Left kidney (tissue), 8 donors: ENCODE measurements around the gene MDFIC2. TPM values are rescaled to one million over a fixed set of nuclear protein-coding genes. Genes with fewer than 3 reads are reported as not detected.
A peak's percentile ranks its signal among the peaks of the same experiment; 100 is the strongest.
"Not testable (repeated sequence)": the region's sequence is repeated elsewhere in the genome, so short reads cannot be mapped to it uniquely, and the experiment has no call there.

ENCODE experiments used
- DNase-seq: peaks from one replicate; pipeline ENCODE4 v3.0.0-alpha.2; 2013
- long read RNA-seq, 8 donors: transcript quantifications; one replicate each; lab custom pipeline, GENCODE V29; 2026
- polyA plus RNA-seq: library from polyadenylated mRNA; unstranded; fragments of 120-200 nt; gene quantifications from one replicate; pipeline ENCODE4 v1.2.1, GENCODE V29; 2013; ENCODE audit not compliant: insufficient read length

Gene MDFIC2
- polyA plus RNA-seq: not detected
- long read RNA-seq, donor 1: 0 reads
- long read RNA-seq, donor 2: 0 reads
- long read RNA-seq, donor 3: 0 reads
- long read RNA-seq, donor 4: 0 reads
- long read RNA-seq, donor 5: 0 reads
- long read RNA-seq, donor 6: 0 reads
- long read RNA-seq, donor 7: 0 reads
- long read RNA-seq, donor 8: 0 reads

DNA sequence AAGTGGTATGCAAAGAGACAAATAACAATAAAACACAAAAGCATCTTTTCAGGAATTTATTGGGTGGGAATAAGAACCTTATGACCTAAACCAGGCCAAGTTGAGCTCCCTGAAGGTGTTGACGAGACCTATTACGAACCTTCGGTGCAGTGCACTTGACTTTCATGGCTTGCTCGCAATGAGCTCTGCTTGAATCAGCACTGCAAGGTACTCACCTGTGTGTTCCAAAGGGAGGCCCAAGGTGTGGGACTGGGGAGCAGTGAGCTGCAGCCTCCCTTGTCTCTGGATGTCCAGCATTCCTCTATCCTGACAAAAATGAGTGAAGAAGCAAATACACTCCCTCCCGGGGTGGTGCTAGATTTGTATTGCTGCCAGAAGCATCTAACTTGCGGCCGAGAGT lies at the start of gene MDFIC2:
TSS of gene MDFIC2 (minus strand) at position 303 of the 400 bp plus-strand sequence. CDS start 665 bp downstream, outside the sequence.
- DNase-seq: no peak

DNA sequence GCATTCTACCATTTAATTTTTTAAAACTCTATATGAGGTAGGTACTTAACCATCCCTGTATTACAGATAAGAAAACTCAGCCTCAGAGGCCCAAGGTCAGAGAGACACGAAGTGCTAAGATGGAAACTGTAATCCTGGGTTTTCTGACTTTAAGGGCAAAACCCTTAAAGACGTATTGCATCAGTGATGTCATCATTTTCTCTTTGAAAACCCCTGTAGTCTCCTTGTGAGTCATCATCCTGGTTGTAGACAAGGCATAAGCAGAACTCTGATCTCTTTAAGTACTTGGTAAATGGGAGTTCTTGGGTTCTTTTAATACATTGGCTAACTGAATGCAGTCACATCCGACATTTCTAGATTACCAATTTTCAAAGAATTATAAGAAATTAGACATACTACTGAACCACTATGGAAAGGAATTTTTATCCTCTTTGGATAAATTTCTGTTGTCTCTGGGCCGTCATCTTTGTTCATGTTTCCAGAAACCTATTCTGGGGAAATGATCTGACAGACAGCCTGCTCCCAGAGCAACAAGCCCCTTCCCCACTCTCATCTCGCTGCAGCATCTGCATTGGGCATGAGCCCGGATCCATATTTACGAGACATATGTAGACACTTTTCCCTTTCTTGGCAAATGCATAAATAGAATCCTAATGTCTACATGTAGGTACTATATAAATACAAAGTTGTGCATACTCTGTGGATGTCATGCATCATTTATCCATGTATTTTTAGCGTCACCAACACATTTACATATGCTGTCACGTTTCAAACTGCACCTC lies 48.7 kb upstream of the MDFIC2 start:
- DNase-seq: no peak

DNA sequence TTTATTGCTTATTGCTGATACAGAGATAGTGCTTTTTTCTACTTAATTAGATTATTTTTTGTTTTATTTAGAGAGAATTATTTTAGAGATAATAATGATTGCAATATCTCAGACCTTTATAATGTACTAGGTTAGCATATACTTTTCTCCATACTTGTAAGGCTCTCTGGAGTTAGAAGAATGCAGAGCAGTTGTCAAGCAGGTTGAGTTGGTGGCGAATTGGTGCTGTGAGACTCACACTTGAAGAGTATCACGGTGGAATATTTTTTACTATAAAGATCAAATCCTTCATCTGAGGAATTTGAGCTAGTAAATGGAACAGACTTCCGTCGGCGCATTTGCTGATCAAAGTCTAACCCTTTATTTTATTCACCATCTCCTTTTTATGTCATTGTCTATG lies 47.3 kb upstream of the MDFIC2 start:
- DNase-seq: no peak

DNA sequence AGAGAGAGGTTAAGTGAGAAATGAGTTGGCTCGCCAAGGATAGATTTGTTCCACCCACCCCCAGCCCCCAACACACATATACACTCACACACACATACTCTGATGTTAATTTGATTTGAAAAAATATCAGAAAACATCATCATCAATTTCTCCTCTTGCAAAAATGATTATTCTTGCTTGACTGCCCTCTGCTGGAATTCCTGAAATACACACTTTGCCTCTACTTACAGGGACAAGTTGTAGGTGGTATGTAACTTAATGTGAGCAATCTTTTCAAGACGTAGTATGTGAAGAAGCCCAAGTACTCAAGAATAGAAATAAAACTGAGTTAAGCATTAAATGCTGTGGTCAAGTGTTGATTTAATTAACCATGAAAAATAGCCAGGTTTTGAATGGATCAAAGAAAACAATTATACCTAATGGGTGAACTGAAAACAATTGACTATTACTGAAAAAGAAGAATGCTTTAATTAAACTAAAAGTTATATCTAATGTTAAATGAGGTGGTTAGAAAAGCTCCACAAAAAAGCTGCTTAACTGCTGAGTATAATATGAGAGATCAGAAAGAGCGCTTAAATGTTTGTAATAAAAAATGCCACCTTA lies 46.6 kb upstream of the MDFIC2 start:
- peak; percentile 25 for DNase-seq

DNA sequence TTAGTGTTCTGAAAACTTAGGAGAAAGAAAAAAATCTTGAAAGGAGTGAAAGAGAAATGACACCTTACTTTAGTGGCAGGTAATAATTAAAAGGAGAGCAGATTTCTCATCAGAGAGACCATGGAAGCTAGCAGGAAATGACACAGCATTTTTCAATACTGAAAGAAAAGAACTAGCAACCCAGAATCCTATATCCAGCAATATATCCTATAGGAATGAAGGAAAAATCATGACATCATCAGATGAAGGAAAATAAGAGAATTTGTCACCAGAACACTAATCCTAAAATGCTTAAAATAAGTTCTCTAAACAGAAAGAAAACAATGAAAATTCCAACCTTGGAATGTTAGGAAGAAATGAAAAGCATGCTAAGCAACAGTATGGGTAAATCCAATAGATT lies 39.8 kb upstream of the MDFIC2 start:
- no peak for DNase-seq

DNA sequence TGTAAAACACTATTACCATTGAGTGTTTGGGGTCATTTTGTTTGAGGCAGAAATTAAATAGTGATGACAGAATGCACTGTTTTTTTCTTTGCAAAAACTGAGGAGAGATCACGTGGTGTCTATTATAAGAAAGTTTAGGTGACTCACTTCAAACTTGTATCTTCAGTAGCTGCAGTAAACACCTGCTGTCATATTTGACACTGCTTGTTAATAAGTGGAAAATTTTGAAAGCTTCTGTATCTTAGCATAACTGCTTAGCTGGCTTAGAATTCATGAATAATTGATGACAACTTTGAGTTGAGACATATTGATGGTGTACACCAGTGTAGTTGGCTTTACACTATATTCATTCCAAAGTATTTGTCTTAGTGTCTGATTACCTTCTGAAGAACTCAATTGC lies 29.7 kb upstream of the MDFIC2 start:
- DNase-seq: no peak

DNA sequence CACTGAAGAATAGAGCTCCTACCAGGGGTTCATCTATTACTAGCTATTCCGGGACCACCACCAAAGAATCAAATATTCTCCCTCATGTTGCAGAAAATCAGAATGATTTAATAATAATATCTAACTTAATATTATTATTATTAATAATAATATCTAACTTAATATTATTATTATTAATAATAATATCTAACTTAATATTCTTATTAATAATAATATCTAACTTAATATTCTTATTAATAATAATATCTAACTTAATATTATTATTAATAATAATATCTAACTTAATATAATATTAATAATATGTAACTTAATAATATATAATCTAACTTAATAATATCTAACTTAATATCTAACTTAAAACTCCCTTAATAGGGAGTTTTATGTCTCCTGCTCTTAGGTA lies 24.4 kb upstream of the MDFIC2 start:
- not testable (repeated sequence) for DNase-seq

DNA sequence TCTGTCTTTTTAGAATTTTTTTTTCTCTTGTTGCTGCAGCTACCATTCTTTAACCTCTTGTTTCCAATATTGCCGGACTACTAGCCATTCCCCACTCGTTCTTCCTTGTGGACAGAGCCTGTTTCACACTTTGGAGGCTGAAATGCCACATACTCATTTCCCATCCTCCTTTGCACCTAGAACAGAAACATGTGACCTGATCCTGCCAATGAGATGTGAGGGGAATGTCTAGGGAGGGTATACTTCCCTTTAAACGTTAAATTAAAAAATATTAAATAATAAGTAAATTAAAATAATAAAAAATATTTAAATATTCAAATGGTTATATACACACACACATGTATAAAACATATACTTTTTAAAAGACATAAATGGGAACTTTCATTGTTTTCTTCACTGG lies 20.6 kb upstream of the MDFIC2 start:
- no peak for DNase-seq

DNA sequence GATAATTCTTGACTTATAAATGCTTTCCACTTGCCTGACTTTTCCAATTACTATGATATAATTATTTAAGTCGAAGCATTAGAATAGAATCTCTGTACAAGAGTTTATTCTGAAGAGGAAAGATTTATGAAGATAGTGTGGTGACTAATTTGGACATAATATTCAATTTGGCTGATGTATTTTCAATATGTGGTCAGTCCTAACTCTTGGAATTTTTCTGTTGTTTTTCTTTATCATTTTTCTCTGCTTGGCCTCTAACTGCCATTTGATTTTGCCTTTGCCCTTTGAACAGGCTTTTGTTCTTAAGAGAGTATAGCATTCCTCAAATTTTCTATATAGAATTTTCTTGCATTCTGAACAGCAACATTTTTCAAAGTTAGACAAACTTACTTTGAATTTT lies 2.6 kb upstream of the MDFIC2 start:
- no peak for DNase-seq

DNA sequence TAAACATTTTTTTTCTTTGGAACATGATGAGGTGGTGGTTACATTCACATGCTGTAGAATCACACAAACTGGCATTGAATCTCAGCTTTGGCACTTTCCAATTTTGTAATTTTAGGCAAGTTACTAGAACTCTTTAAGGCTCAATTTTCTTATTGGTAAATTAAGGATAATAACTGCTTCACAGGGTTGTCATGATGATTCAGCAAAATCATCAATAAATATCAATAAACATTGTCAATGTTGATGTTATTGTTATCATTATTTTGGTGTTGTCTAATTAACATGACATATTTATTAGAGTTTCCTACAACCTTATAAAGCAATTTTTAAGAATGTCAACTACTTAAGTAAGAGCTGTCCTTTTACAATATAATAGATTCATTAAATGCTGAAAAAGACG lies 1.6 kb downstream of the MDFIC2 start:
- no peak for DNase-seq

DNA sequence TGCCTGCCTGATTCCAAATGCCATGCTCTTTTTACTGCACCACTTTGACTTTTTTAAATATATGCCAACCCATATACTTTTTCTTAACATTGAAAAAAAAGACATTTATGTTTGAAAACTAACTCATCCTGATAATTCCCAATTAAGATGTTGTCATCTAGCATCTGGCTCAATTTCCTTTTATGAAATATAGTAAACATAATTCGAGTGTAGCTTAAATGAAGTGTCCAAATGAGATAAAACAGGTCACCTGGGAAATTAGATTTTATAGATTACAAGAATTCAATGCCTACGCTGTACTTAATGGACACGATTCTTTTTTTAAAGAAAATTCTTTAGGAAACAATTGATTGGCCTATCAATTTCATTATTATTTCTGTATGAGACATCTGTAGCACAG lies 2.8 kb downstream of the MDFIC2 start:
- no peak for DNase-seq

DNA sequence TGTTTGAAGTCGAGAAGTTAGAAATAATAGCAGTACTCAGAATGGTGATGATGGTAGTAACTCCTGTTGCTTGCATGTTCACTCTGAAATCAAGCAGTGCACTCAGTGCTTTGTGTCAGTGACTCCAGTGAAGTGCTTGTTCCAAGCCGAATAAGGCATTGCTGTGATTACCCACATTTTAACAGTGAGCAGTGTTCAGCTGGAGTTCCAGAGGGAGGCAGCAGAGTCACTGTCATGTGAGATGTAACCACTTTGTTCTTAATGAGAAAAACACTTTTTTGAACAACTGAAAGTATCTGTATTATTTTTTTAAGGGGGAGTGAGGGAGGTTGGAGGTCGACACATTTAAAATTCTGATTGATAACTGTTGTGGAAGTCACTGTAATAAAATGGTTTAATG lies 3.7 kb downstream of the MDFIC2 start:
- DNase-seq: peak; percentile 13

DNA sequence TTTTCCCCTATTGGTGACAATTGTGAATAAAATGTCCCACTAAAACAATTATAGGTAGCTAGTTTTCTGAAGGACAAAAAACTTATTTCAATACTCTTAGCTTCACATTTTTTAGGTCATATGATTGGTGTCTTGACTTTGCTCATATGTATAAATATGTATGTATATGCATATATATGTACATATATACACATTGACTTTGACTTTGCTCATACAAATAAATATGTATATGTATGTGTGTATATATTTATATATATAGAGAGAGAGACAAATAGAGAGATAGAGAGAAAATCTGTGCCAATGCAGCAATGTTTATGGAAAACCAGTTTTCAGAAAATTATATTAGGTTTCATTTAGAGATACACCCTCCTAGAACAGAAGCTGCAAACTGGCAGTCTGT lies 5.7 kb downstream of the MDFIC2 start:
- DNase-seq: no peak

DNA sequence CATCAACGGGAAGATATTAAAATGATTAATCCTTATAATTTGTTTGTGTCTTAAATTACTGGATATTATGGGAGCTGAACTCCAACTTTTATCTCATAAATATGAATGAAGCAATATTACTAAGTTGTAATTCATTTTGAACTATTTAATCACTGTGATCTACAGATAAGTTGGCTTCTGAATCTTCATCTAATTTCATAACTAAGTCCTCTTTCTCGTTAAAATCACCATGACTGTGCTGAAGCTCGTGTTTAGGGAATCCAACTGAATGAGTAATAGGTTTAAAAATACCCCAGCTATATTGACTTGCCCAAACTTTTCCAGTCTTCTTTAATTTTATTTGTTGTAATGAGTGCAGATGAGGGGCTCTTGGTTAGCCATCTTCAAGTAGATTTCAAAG lies 14.1 kb downstream of the MDFIC2 start:
- DNase-seq: no peak

DNA sequence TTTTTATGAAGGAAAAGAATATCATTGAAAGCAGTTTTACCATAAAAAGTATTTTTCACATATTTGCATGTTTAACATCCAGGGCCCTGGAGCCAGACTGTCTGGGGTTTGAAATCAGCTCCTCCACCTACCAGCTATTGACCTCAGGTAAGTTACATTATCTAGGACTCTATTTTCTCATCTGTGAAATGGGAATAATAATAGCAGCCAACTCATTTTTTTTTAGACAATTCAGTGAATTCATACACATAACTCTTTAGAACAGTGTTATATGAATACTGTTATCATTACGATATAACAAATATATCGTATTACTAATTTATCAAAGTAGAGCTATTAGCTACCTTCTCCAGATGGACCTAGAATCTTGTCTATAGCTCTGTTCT lies 21.3 kb downstream of the MDFIC2 start:
- no peak for DNase-seq

DNA sequence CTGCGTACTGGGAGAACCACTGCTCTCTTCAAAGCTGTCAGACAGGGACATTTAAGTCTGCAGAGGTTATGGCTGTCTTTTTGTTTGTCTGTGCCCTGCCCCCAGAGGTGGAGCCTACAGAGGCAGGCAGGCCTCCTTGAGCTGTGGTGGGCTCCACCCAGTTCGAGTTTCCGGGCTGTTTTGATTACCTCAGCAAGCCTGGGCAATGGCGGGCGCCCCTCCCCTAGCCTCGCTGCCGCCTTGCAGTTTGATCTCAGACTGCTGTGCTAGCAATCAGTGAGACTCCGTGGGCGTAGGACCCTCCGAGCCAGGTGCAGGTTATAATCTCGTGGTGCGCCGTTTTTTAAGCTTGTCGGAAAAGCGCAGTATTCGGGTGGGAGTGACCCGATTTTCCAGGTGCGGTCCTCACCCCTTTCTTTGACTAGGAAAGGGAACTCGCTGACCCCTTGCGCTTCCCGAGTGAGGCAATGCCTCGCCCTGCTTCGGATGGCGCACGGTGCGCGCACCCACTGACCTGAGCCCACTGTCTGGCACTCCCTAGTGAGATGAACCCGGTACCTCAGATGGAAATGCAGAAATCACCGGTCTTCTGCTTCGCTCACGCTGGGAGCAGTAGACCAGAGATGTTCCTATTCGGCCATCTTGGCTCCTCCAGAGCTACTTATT lies 21.9 kb downstream of the MDFIC2 start:
- DNase-seq: not testable (repeated sequence)

DNA sequence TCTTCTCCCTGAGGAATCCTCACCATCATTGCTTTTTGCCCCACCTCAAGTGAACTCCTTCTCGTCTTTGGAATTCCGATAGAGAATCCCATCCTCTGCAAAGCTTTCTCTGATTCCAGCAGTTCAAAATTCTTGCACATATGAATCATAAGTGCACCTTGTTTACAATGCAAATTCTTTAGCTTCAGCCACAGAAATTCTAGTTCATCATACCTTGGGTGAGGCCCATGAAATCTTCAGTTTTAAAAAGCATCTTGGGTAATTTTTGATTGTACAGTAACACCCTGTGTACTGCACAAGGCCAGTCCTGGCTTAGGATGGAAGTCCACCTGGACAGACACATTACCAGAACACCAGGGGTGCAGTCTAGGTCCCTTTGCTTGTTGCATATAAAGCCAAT lies 30.8 kb downstream of the MDFIC2 start:
- DNase-seq: no peak

DNA sequence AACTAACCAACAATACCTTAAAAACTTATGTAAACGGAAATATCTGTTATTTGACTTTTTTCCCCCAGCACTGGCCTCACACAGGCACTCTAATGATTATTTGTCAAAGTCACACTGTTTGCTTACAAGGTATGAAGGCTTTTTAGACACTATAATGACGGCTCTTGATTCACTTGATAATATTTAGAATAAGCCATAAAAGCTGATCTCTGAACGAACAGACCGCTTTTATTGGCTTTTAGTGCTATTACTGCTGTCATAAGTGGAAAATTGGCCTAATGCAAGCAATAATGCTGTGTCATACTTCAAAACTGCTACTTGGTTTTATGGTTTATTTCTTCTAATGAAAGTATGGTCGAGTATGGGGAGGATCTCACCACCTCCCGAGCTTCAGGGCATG lies 35.1 kb downstream of the MDFIC2 start:
- DNase-seq: no peak

DNA sequence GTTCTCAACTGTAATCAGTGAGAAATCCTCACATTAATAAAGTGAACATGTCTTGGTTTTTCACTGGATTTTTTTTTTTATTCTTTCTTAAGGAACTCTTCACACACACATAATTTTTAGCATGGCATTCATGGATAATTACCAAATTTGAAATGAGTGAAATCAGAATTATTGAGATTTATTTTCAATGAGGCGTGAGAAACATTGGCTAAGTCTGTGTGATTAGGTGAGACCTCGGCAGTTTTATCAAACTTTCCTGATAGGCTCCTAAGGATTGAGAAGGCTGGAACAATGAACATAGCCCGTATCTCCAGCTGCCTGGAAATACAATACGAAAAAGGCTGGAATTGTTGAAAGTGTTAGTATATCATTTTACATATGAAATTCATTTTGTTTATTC lies 35.5 kb downstream of the MDFIC2 start:
- no peak for DNase-seq

DNA sequence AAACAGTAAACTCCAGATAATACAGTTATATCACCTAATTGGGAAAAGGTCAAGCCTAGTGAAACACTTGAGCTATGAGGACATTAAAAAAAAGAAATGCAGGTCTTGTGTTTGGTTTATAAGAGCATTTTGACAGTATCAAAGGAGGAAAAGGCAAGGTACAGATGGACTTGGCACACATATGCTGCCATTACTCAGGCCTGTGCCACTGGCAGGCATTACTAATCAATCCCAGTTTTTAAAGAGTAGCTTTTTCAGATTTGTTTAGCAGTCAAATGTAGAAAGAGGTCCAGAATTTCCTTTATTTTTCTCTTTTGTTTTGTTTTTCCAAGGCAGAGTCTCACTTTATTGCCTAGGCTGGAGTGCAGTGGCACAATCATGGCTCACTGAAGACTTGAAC lies 38.9 kb downstream of the MDFIC2 start:
- no peak for DNase-seq

DNA sequence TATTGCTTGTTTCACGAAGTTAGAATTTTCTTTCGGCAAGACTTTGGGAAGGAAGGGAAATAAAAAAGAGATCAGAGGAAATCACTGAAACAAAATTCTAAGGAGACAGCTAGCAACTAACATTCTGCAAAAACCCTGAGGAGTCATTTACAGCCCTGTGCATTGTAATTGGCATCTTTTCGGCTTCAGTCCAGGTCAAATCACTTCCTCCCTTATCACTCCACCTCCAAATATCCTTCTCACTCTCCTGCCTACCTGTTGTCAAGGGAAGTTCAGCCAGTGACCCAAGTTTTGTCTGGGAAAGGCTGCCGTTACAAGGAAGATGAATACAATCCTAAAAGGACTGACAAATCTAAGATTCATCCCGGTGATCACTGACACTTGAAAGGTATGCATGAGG lies 39.6 kb downstream of the MDFIC2 start:
- DNase-seq: no peak

DNA sequence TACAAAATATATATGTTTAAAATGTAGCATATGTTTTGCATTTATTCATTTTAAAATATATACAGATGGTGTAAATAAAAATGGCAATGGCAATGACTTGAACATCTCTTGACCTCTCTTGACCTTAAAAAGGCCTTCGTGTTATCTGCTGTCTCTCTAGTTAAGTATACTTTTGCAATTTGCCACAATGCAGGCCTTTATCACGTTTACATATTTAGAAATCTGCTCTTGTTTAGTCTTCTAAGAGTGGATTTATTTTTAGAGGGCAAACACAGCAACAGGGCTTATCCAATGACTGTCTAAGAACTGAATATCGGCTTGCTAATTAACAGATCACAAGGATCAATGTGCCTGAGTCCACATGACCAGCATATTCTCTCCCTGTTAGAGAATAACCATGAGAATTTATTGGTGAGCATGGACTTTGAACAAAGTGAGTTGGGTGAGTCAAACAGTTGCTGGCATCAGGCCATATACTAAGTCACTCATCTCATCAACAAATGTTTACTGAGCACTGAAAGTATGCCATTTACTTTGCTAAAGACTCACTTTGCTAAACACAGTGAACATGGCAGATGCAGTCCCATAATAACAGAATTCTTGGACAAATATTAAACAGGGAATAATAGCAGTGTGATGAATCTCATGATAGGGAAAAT lies 48.2 kb downstream of the MDFIC2 start:
- DNase-seq: no peak

DNA sequence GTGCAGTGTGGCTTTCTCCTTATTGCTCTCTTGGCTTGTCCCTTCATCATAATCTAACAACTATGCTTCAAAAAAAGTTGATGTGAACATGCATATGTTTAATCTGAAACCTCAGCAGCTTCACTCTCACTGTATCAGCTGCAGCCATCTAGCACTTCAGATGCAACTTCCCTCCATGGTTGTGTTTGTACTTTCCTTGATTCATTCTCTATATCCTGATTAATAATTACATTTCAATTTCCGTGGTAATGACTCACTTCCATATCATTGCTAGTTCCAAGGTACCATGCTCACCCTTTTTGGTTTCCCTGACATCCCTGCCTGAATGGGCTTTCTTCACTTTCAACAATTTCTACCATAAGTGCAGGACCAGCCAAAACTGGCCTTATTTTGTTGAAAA lies 51.2 kb downstream of the MDFIC2 start:
- DNase-seq: no peak
